ENCODE results near the gene SLC37A3. TPM values are rescaled to one million over a fixed set of nuclear protein-coding genes. Genes with fewer than 3 reads are reported as not detected.

Gene SLC37A3
- total and polyA plus RNA-seq, 7 donors: 5.3 to 9.1 (median 7.5) TPM

DNA sequence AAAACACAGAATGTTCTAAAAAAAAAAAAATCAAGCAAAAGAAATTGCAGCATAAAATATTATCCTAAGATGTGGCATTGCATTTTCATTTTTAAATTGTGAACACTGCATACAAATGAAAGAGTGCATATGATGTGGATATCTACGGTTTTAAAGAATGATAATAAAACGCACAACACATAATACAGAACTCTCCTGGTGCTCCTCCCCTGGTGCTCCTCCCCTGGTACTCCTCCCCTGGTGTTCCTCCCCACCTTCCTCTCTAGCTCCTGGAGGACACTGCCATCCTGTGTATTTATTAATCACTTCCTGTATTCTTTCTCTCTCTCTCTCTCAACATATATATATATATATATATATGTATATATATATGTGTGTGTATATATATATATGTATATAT lies 100.1 kb downstream of the SLC37A3 start:
- no peaks in the 10 kb centered on the region for H3K4me1 ChIP-seq
- H3K27ac ChIP-seq: no peak overlapping the region
- WGBS, 3 donors: 81 to 89% (median 82%) methylated on average over 2 of the region's 2 CpGs
- no peaks in the 10 kb centered on the region for H3K36me3 ChIP-seq (ENCODE audit: insufficient read depth in 1 of 2, low read depth in 1 of 2)
- no peaks in the 10 kb centered on the region for H3K9me3 ChIP-seq
- no peak overlapping the region for H3K4me3 ChIP-seq
- intact Hi-C loops (cut with DNase I): no loop called here
- H3K27me3 ChIP-seq (ENCODE audit: insufficient read depth in 3 of 3, low read length in 2 of 3): no peaks in the 10 kb centered on the region
- TF ChIP-seq, protein P1, sequence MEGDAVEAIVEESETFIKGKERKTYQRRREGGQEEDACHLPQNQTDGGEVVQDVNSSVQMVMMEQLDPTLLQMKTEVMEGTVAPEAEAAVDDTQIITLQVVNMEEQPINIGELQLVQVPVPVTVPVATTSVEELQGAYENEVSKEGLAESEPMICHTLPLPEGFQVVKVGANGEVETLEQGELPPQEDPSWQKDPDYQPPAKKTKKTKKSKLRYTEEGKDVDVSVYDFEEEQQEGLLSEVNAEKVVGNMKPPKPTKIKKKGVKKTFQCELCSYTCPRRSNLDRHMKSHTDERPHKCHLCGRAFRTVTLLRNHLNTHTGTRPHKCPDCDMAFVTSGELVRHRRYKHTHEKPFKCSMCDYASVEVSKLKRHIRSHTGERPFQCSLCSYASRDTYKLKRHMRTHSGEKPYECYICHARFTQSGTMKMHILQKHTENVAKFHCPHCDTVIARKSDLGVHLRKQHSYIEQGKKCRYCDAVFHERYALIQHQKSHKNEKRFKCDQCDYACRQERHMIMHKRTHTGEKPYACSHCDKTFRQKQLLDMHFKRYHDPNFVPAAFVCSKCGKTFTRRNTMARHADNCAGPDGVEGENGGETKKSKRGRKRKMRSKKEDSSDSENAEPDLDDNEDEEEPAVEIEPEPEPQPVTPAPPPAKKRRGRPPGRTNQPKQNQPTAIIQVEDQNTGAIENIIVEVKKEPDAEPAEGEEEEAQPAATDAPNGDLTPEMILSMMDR (IDR thresholded peaks at IDR 0.05): no peak
- DNase-seq (no peak), ATAC-seq (no peak)

DNA sequence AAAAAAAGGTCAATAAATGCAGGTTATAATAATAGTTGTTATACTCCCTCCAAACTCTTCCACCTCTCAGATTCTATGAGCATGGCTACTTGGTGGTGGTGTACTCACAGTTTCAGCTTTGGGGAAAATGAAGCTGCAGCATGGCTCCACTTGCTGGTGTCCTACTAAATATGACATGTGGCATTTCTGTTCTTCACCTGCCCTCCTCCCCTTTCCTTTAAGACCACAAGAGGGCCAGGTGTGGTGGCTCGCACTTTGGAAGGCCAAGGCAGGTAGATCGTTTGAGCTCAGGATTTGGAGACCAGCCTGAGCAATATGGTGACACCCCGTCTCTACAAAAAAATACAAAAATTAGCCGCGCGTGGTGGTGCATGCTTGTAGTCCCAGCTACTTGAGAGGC lies 101.1 kb downstream of the SLC37A3 start:
- no peak for ATAC-seq
- Histone ChIP-seq H3K36me3 (ENCODE audit: insufficient read depth in 1 of 2, low read depth in 1 of 2) (no peaks in the 10 kb centered on the region), H3K27me3 (ENCODE audit: insufficient read depth in 3 of 3, low read length in 2 of 3) (no peaks in the 10 kb centered on the region), H3K9me3 (no peaks in the 10 kb centered on the region), H3K4me3 (no peak overlapping the region), H3K4me1 (no peaks in the 10 kb centered on the region), H3K27ac (no peak overlapping the region)
- 92 to 96% (median 92%) methylated on average over 6 of the region's 6 CpGs for WGBS, 3 donors
- intact Hi-C loops (cut with DNase I): no loop called here
- TF ChIP-seq, protein P1 (IDR thresholded peaks at IDR 0.05): no peak
- no peak for DNase-seq

- Histone ChIP-seq H3K27ac (no peak overlapping the region), H3K4me3 (no peak overlapping the region), H3K36me3 (ENCODE audit: insufficient read depth in 1 of 2, low read depth in 1 of 2) (no peaks in the 10 kb centered on the region), H3K4me1 (no peaks in the 10 kb centered on the region), H3K9me3 (no peaks in the 10 kb centered on the region), H3K27me3 (ENCODE audit: insufficient read depth in 3 of 3, low read length in 2 of 3) (no peaks in the 10 kb centered on the region)
- ATAC-seq (no peak), DNase-seq (no peak)
- 92 to 95% (median 92%) methylated on average over 8 of the region's 8 CpGs for WGBS, 3 donors
- TF ChIP-seq, protein P1 (IDR thresholded peaks at IDR 0.05): no peak
- intact Hi-C loops (cut with DNase I): no loop called here
Measured at GRCh38 chr7:140295224-140295738, 103.0 kb downstream of the SLC37A3 start.

GRCh38 chr7:140294454-140294853 lies 103.9 kb downstream of the SLC37A3 start:
- Histone ChIP-seq H3K36me3 (ENCODE audit: insufficient read depth in 1 of 2, low read depth in 1 of 2) (no peaks in the 10 kb centered on the region), H3K9me3 (no peaks in the 10 kb centered on the region), H3K27me3 (ENCODE audit: insufficient read depth in 3 of 3, low read length in 2 of 3) (no peaks in the 10 kb centered on the region), H3K4me3 (no peak overlapping the region), H3K4me1 (no peaks in the 10 kb centered on the region), H3K27ac (no peak overlapping the region)
- DNase-seq (no peak), ATAC-seq (no peak)
- TF ChIP-seq, protein P1 (IDR thresholded peaks at IDR 0.05): no peak
- WGBS, 3 donors: 82 to 93% (median 84%) methylated on average over 2 of the region's 2 CpGs
- intact Hi-C loops (cut with DNase I): no loop called here

DNA sequence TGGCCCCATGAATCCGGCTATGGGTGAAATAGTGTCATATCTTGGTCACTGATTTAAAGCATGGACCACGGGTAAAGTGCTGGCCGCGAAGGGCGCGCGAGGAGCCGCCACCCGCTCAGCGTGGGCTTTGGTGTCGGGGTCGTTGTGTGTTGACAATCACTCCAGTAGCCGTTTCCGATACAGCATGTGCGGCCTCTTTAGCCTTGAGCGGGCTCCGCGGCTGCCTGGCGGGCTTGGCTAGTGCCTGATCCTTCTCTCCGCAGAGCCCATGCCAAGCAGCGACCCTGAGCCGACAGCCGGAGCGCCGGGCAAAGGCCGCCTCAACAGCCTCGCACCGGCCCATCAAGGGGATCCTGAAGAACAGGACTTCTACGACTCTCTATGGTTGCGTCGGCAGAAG lies 105.9 kb downstream of the SLC37A3 start:
- no peak overlapping the region for H3K27ac ChIP-seq
- H3K9me3 ChIP-seq: no peaks in the 10 kb centered on the region
- H3K4me3 ChIP-seq: no peak overlapping the region
- DNase-seq (no peak), ATAC-seq (no peak)
- intact Hi-C loops (cut with DNase I): no loop called here
- H3K4me1 ChIP-seq: no peaks in the 10 kb centered on the region
- no peaks in the 10 kb centered on the region for H3K36me3 ChIP-seq (ENCODE audit: insufficient read depth in 1 of 2, low read depth in 1 of 2)
- TF ChIP-seq, protein P1 (IDR thresholded peaks at IDR 0.05): no peak
- 88 to 97% (median 90%) methylated on average over 31 of the region's 31 CpGs for WGBS, 3 donors
- no peaks in the 10 kb centered on the region for H3K27me3 ChIP-seq (ENCODE audit: insufficient read depth in 3 of 3, low read length in 2 of 3)
